GM11168 (cell line): Measurements from ENCODE around the gene DPY19L1.
"Not testable (repeated sequence)": the region's sequence is repeated elsewhere in the genome, so short reads cannot be mapped to it uniquely, and the experiment has no call there.

Experiments
- in situ Hi-C: fragments of 300-500 bp; cut with MboI; formaldehyde crosslinking; loops from one replicate; pipeline ENCODE4 v1.12.0; 2022; ENCODE audit warnings: low sequenced_read_pairs; ENCODE audit not compliant: unreplicated experiment

DPY19L1 gene

DNA sequence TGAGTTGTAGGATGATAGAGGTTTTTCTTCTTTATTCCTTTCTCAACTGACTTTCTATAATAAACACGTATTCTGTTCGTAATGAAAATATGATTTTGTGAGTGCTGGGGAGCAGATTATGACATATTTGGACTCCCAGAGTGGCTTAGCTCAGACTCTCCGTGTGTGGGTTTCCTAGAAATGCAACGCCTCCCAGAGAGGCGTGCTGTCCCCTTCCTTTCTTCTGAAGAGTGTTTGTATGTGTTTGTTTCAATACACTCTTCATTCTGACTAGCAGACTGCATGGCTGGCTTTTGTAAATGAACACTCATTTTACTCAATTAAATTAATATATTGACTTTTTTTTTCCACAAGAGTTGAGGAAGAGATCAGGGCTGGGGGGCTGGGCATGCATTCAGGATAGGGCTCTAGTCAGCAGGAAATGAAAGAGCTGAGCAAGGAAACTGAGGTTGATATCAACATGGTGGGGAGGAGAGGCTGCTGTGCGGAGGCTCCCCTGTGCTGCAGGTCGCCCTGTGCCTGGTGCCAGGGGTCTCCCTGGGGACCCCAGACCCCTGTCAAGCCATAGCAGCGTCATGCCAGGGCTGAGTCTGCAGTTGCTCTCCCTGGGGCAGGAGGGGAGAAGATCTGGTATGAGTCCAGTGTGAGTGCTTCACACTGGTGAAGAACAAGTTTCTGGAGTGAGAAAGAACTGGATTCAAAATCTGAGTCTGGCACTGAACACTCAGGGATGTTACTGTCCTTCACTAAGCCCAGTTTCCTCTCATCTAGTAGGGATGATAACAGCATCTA lies 158.1 kb downstream of the DPY19L1 start:
- in situ Hi-C loops: not testable (repeated sequence)
